ENCODE measurements around the gene DAAM1. TPM values are rescaled to one million over a fixed set of nuclear protein-coding genes. Genes with fewer than 3 reads are reported as not detected.

The DAAM1 gene
- total RNA-seq, 1 donor from 2014 or later: 16.5 TPM

DNA sequence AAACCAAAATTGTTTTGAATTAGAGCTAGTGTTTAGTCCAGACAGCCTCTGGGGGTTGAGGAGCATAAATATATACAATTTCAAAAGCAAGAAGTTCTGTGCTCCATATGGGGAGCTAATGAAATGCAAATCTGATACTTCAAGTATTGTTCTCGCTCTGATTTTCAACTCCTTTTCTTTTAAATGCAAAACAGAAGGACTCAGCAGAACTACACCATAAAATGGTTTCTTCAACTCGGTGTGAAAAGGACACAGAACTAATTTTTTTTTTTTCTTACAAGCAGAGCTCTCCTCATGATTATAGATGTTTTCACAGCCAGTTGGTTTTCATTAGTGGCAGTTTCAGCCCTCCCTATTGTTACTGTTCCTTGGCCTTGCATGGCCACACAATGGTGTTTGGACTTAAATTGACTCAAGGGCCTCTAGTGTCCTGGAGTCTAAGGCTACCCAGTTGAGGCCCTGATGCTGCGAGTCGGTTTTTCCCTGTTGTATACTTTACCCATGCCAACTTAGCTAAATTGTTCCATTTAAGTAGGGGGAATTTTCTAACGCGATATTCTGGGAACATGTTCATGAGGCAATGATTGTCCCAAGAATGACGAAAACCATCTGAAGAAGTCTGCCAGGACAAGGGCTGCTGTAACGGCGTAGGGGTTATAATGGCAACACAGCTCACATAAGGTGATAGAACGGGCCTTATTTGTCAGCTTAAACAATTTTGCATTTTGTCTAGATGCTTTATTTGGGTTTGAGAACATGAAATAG lies 156.4 kb downstream of the DAAM1 start:
- Histone ChIP-seq H3K4me3 (ENCODE audit: low read depth, low read length) (no peak overlapping the region), H3K27me3 (ENCODE audit: control insufficient read depth, insufficient read depth, low read length) (no peaks in the 10 kb centered on the region), H3K36me3 (ENCODE audit: control insufficient read depth, insufficient read depth, low read length) (no peaks in the 10 kb centered on the region)
- DNase-seq (ENCODE audit: low read depth): no peak
- TF ChIP-seq CTCF (IDR thresholded peaks at IDR 0.05; ENCODE audit: insufficient read depth, low read length, poor library complexity, severe bottlenecking): no peak

DNA sequence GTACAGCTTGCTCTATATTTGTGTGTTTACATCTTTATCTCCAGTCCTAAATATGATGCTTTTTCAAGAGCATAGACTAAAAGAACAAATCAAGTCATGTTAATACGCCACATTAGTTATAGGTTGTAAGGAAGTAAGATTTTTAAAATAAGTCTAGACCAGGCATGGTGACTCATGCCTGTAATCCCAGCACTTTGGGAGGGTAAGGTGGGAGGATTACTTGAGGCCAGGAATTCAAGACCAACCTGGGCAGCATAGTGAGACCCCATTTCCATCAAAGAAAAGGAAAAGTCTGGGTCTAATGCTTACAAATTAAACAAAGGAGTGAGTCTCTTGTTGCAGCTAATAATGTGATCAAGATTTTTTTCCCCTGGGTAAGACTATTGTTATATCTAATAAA lies 157.9 kb downstream of the DAAM1 start:
- H3K4me3 ChIP-seq (ENCODE audit: low read depth, low read length): no peak overlapping the region

GRCh38 chr14:59346796-59347510 lies 158.5 kb downstream of the DAAM1 start:
- Histone ChIP-seq H3K4me3 (ENCODE audit: low read depth, low read length) (no peak overlapping the region), H3K36me3 (ENCODE audit: control insufficient read depth, insufficient read depth, low read length) (no peaks in the 10 kb centered on the region), H3K27me3 (ENCODE audit: control insufficient read depth, insufficient read depth, low read length) (no peaks in the 10 kb centered on the region)
- TF ChIP-seq CTCF (IDR thresholded peaks at IDR 0.05; ENCODE audit: insufficient read depth, low read length, poor library complexity, severe bottlenecking): no peak
- no peak for DNase-seq (ENCODE audit: low read depth)

More for the DNA sequence above, 157.9 kb downstream of the DAAM1 start:
- H3K27me3 ChIP-seq (ENCODE audit: control insufficient read depth, insufficient read depth, low read length): no peaks in the 10 kb centered on the region
- no peak for TF ChIP-seq CTCF (IDR thresholded peaks at IDR 0.05; ENCODE audit: insufficient read depth, low read length, poor library complexity, severe bottlenecking)
- DNase-seq (ENCODE audit: low read depth): no peak
- no peaks in the 10 kb centered on the region for H3K36me3 ChIP-seq (ENCODE audit: control insufficient read depth, insufficient read depth, low read length)

- no peak for DNase-seq (ENCODE audit: low read depth)
- TF ChIP-seq CTCF (IDR thresholded peaks at IDR 0.05; ENCODE audit: insufficient read depth, low read length, poor library complexity, severe bottlenecking): no peak
- H3K4me3 ChIP-seq (ENCODE audit: low read depth, low read length): no peak overlapping the region
- H3K27me3 ChIP-seq (ENCODE audit: control insufficient read depth, insufficient read depth, low read length): no peaks in the 10 kb centered on the region
- H3K36me3 ChIP-seq (ENCODE audit: control insufficient read depth, insufficient read depth, low read length): no peaks in the 10 kb centered on the region
These were observed 159.0 kb downstream of the DAAM1 start for GRCh38 chr14:59347511-59347900.

GRCh38 chr14:59347915-59348314 lies 159.4 kb downstream of the DAAM1 start:
- no peaks in the 10 kb centered on the region for H3K36me3 ChIP-seq (ENCODE audit: control insufficient read depth, insufficient read depth, low read length)
- TF ChIP-seq CTCF (IDR thresholded peaks at IDR 0.05; ENCODE audit: insufficient read depth, low read length, poor library complexity, severe bottlenecking): no peak
- no peak for DNase-seq (ENCODE audit: low read depth)
- no peak overlapping the region for H3K4me3 ChIP-seq (ENCODE audit: low read depth, low read length)
- no peaks in the 10 kb centered on the region for H3K27me3 ChIP-seq (ENCODE audit: control insufficient read depth, insufficient read depth, low read length)

All from kidney epithelial cell (primary cell).